IPS-18a (cell line): ENCODE data around the gene PRAMEF5.
"Not testable (repeated sequence)": the region's sequence is repeated elsewhere in the genome, so short reads cannot be mapped to it uniquely, and the experiment has no call there.

Experiments used
- H3K27ac ChIP-seq: one replicate; pipeline ENCODE4 v1.5.1; 2013; ENCODE audit warnings: low read length
- H3K27me3 ChIP-seq: one replicate; pipeline ENCODE4 v1.6.1; 2013; ENCODE audit warnings: mild to moderate bottlenecking, low read length; ENCODE audit not compliant: control insufficient read depth, insufficient read depth
- H3K36me3 ChIP-seq: one replicate; pipeline ENCODE4 v1.6.1; 2013; ENCODE audit warnings: low read depth, low read length; ENCODE audit not compliant: control insufficient read depth
- H3K4me1 ChIP-seq: one replicate; pipeline ENCODE4 v1.6.1; 2013; ENCODE audit warnings: low read depth, low read length; ENCODE audit not compliant: control insufficient read depth
- H3K4me3 ChIP-seq: one replicate; pipeline ENCODE4 v1.5.1; 2013; ENCODE audit warnings: low read length
- H3K9ac ChIP-seq: one replicate; pipeline ENCODE4 v1.6.1; 2013; ENCODE audit warnings: mild to moderate bottlenecking, low read length, moderate library complexity
- H3K9me3 ChIP-seq: one replicate; pipeline ENCODE4 v1.6.1; 2013; ENCODE audit warnings: low read depth, low read length; ENCODE audit not compliant: control insufficient read depth

PRAMEF5 gene

DNA sequence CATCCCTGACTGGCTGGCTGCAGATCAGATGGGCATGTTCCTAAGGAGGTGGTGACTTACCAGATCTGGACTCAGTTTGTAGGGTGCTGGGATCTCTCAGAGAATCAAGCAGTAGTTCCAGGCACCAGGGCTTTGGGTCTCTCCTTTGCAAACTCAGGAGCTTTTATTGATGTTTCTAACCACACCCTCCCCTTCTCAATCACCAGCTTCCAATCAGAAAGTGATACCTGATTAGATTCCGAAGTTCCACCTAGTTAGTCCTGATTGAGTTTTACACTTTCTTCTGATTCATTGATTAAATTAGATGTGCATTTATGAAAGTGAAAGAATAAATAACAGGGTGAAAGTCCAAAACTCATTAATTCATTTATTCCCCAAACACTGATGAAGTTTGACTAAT lies 31.0 kb downstream of the PRAMEF5 start, which contains the start of gene PRAMEF8:
PRAMEF8 (minus strand) TSS at position 101 of the 400 bp plus-strand sequence. CDS start 1,046 bp downstream, outside the sequence.
- H3K4me3 ChIP-seq, H3K4me1 ChIP-seq, H3K36me3 ChIP-seq, H3K27me3 ChIP-seq, H3K9ac ChIP-seq, H3K27ac ChIP-seq, H3K9me3 ChIP-seq: not testable (repeated sequence)

DNA sequence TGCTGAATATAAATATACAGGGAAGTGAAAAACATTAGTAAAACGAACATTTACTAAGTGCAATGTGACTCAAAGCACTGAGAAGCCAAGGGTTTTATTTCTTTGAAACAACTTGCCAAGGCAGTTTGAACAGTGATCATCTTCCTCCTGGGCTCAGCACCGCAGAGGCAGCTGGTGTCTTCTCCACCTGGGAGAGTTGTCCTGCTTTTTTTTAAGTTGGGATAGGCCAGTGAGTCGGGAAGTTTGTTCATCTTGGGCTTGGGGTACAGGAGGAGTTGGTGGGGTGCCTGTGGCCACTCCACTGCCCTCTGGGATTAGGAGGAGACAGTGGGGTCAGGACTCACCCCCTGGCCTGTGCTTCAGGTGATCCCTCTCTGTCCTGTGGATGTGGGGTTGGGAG lies 35.0 kb downstream of the PRAMEF5 start:
- not testable (repeated sequence) for H3K36me3 ChIP-seq, H3K4me1 ChIP-seq, H3K27ac ChIP-seq, H3K4me3 ChIP-seq, H3K9me3 ChIP-seq, H3K27me3 ChIP-seq, H3K9ac ChIP-seq

GRCh38 chr1:13297216-13297931 lies 43.4 kb downstream of the PRAMEF5 start:
- H3K4me3 ChIP-seq, H3K27me3 ChIP-seq, H3K36me3 ChIP-seq, H3K9me3 ChIP-seq, H3K9ac ChIP-seq, H3K27ac ChIP-seq, H3K4me1 ChIP-seq: not testable (repeated sequence)

GRCh38 chr1:13298699-13299098 lies 44.7 kb downstream of the PRAMEF5 start:
- not testable (repeated sequence) for H3K4me3 ChIP-seq, H3K9ac ChIP-seq, H3K9me3 ChIP-seq, H3K27me3 ChIP-seq, H3K36me3 ChIP-seq, H3K27ac ChIP-seq, H3K4me1 ChIP-seq

DNA sequence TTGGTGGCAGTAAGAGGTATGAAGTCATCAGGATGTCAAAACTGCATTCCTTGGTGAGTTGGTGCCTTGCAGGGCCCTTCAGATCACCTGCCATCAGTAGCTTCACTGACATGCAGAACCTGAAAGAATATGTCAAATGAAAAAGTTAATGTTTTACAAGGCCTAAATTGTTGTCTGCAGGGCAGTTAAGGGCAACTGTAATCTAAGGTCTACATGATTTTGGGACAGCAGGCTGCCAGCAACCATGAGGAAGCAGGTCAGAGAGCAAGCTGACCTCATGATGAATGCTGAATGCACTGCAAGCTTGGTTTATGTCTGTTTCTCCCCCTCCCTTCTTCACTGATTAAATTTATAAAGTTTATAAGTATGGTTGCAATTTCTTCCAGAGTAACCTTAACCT lies 48.2 kb downstream of the PRAMEF5 start:
- H3K4me1 ChIP-seq, H3K27ac ChIP-seq, H3K9me3 ChIP-seq, H3K36me3 ChIP-seq, H3K4me3 ChIP-seq, H3K9ac ChIP-seq, H3K27me3 ChIP-seq: not testable (repeated sequence)

DNA sequence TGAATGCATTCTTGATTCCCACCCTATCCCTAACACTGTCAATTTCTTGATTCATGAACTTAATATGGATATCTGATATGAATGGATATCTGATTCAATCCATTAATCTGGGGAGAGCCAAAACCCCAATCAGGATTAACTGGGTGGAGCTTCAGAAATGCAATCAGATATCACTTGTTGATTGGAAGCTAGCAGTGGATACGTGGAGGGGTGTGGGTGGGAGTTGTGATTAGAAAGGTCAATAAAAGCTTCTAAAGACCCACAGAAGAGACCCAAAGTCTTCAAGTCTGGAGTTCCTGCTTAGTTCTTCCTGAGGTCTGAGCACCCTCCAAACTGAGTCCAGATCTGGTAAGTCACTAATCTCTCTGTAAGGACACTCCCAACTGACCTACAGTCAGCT lies 49.2 kb downstream of the PRAMEF5 start, which contains the start of gene PRAMEF33:
PRAMEF33 (plus strand) TSS at position 301 of the 400 bp plus-strand sequence. CDS start 2,416 bp downstream, outside the sequence.
- H3K4me1 ChIP-seq, H3K9ac ChIP-seq, H3K27me3 ChIP-seq, H3K27ac ChIP-seq, H3K9me3 ChIP-seq, H3K36me3 ChIP-seq, H3K4me3 ChIP-seq: not testable (repeated sequence)
